IMR-90 (cell line): ENCODE data around the gene YPEL1.

Source experiments
- CTCF ChIP-seq: conservative IDR thresholded peaks from 2 replicates; pipeline ENCODE4 v1.5.1; 2012; ENCODE audit warnings: mild to moderate bottlenecking, low read depth, low read length, improper control_type of control experiment
- FOS ChIP-seq: fragments of 150-350 bp; IDR thresholded peaks from 2 replicates; pipeline ENCODE4 v1.6.1; 2016; ENCODE audit warnings: low read depth, low read length
- MAFK ChIP-seq: IDR thresholded peaks from 2 replicates; pipeline ENCODE4 v1.6.1; 2012; ENCODE audit warnings: low read depth, low read length, improper control_type of control experiment
- NFE2L2 ChIP-seq: fragments of 150-350 bp; IDR thresholded peaks from 2 replicates; pipeline ENCODE4 v1.6.1; 2016; ENCODE audit warnings: low read depth, mild to moderate bottlenecking, low read length
- POLR2A ChIP-seq: IDR thresholded peaks from 2 replicates; pipeline ENCODE4 v1.6.1; 2012; ENCODE audit warnings: mild to moderate bottlenecking, low read depth, low read length
- RCOR1 ChIP-seq: IDR thresholded peaks from 2 replicates; pipeline ENCODE4 v1.6.1; 2012; ENCODE audit warnings: mild to moderate bottlenecking, low read length, improper control_type of control experiment; ENCODE audit not compliant: insufficient replicate concordance
- RFX5 ChIP-seq: IDR thresholded peaks from 2 replicates; pipeline ENCODE4 v1.8.0; 2012; ENCODE audit warnings: low read depth, mild to moderate bottlenecking, low read length, moderate library complexity
- TF ChIP-seq, protein P1 (sequence below): fragments of 150-350 bp; IDR thresholded peaks from 2 replicates; pipeline ENCODE4 v1.6.1; 2017; ENCODE audit warnings: mild to moderate bottlenecking, antibody characterized with exemption, low read length, low read depth

- no peak for TF ChIP-seq POLR2A
- TF ChIP-seq CTCF = no peak
- TF ChIP-seq FOS = no peak
- TF ChIP-seq, protein P1, sequence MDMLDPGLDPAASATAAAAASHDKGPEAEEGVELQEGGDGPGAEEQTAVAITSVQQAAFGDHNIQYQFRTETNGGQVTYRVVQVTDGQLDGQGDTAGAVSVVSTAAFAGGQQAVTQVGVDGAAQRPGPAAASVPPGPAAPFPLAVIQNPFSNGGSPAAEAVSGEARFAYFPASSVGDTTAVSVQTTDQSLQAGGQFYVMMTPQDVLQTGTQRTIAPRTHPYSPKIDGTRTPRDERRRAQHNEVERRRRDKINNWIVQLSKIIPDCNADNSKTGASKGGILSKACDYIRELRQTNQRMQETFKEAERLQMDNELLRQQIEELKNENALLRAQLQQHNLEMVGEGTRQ = no peak
- no peak for TF ChIP-seq MAFK
- TF ChIP-seq RCOR1 = no peak
- no peak for TF ChIP-seq NFE2L2
- no peak for TF ChIP-seq RFX5
These were observed 46.8 kb downstream of the YPEL1 start for GRCh38 chr22:21688706-21689381.
